GM21825 (cell line): Measurements from ENCODE around the gene C11orf42.
"Not testable (repeated sequence)": the region's sequence is repeated elsewhere in the genome, so short reads cannot be mapped to it uniquely, and the experiment has no call there.

Source experiments
- ATAC-seq: cut with Tn5 transposase; IDR thresholded peaks from one replicate; pipeline ENCODE4 v1.9.1; 2021; ENCODE audit warnings: mild to moderate bottlenecking, moderate library complexity; ENCODE audit not compliant: unreplicated experiment

C11orf42 gene

DNA sequence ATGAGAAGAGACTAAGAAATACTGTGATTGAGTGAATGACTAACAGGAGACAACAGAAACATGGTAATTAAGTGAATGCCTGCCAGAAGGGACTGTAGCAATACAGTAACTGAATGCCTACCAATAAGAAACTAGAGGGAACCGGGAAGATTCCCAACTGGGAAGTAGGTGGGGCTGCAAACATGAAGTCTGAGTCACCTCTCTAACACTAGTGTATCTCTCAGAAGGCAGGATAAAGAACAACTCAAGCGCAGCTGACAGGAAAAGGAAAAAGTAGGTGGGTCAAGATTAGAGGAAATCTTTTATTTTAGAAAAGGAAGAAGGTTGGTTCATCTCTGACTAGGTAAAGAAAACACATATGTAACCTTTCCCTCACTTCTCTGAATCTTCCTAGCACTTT lies 14.0 kb downstream of the C11orf42 start:
- ATAC-seq: no peak

DNA sequence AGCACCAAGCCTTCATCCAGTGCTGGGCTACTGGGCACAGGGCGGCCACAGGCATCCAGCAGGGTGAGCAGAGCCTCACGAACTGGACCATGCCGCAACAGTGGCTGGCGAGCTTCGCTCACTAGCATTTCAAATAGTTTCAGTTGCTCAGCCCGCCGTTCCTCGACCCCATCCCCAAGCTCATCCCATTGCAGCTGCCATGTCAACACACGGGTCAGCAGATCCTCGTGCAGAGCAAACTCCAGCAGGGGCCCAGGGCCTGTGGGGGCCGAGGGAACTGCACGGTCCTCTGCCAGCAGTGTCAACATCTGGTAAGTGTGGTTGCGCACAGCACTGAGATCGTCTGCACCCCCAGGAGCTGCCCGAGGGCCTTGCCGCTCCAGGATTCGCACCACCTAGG lies 18.5 kb downstream of the C11orf42 start:
- ATAC-seq: no peak

GRCh38 chr11:6224421-6224820 lies 19.1 kb downstream of the C11orf42 start:
- no peak for ATAC-seq

DNA sequence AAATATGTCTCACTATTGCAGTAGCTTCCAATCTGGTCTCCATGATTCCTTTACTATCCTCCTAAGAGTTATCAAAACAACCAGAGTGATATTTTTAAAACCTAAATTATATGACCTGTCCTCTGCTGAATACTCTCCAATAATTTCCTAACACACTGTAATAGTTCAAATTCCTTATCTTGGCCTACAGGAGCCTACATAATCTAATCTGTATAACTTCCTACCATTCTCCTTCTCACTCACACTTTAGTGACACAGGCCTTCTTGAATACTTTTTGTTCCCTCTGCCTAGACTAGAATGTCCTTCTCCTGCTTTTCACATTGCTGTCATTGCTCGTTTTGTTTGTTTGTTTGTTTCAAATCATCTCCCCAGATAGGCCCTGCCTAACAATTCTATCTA lies 19.7 kb downstream of the C11orf42 start:
- no peak for ATAC-seq

DNA sequence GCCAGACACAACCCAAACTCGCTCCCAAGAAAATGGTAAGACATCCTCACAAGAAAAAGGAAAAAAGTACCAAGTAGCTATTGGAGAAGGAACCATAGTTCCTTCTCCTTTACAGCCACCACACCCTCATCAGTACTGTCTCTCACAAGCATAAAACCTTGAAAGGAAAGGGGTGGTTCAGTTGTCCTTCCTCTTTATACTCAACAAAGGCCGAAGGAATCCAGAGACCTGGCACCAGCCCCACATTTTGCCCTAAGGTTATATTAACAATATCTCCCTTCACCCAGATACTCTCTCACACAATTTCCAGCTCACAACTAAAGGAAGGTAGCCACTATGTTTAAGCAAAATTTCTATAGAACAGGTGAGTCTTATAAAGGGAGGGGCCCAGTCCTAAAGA lies 20.5 kb downstream of the C11orf42 start:
- ATAC-seq: no peak

DNA sequence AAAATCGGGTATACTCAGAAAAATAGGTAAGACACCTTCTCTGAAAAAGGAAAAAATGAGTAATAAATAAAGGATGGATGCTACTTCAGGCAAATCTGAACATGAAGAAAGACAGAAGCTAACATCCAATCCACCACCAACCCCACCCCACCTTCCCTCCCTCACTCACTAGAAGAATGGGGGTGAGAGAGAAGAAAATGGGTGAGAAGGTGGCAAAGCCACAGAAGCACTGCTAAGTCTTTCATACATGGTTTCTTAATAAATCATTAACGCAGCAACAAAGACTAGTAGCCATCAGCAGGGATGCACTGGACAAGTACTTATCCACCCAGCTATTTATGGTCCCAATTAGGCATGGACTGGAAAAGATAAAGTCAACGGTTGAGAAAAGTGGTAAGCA lies 23.2 kb downstream of the C11orf42 start:
- ATAC-seq: no peak

DNA sequence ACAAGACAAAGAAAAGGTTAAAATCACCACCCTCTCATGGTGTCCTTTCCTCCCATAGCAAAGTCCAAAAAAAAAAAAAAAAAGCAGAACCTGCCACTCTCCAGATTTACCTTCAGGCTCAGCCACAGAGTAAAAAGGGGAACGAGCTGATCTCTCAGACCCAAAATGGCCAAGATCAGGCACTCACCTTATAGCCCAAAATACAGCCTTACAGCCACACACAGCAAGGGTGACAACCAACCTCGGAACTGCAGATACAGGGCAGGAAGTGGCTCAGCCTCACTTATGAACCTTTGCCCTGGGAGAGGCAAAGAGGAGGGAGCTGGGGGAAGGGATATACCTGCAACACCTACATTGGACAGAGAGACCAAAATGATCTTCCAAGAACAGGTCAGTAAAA lies 24.6 kb downstream of the C11orf42 start:
- no peak for ATAC-seq

DNA sequence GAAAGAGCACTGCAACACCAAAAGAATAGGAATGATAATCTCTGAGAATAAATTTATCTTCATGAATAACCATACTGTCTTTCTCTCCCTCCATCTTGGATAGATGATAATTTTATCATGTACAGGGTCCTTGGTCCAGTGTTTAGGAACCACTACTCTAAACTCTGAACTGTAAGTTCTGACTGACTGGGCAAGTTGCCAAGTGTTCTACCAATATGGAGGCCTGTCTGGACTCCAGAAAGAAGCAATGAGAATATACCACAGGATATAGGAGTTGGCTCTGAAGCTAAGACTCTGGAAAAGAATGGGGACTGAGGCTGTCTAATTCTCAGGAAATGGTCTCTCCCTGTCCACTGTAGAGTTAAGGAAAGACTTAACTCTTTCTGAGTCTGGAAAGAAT lies 27.5 kb downstream of the C11orf42 start:
- ATAC-seq: no peak

GRCh38 chr11:6233984-6234386 lies 28.6 kb downstream of the C11orf42 start:
- no peak for ATAC-seq

GRCh38 chr11:6234387-6235107 lies 29.2 kb downstream of the C11orf42 start, which contains the start of gene FHIP1B:
FHIP1B (minus strand) TSS chr11:6234636; CDS start chr11:6224516, 10,120 bp downstream.
- peak; percentile 97 for ATAC-seq

DNA sequence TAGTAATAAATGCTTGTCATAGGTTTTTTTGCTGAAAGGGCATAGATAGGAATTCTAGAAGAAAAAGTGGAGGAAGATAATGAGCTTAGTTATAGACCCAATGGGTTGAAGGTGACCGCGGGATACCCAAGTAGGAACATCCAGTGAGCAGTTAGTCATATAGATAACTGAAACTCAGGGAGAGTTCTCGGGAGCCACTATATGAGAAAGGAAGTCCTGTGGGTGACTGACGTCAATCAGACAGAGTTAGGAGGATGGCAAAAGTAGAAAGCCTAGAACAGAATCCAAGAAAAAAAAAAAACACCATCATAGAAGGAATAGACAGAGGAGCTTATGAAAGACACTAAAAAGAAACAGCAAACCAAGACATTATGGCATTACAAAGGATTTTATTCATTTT lies 31.9 kb downstream of the C11orf42 start:
- no peak for ATAC-seq

- ATAC-seq: no peak
Measured at GRCh38 chr11:6237761-6238302, 32.5 kb downstream of the C11orf42 start.

GRCh38 chr11:6238902-6239301 lies 33.5 kb downstream of the C11orf42 start, which contains the start of gene CNGA4:
CNGA4 (plus strand) TSS chr11:6239089; CDS start chr11:6239207, 118 bp downstream.
- no peak for ATAC-seq

DNA sequence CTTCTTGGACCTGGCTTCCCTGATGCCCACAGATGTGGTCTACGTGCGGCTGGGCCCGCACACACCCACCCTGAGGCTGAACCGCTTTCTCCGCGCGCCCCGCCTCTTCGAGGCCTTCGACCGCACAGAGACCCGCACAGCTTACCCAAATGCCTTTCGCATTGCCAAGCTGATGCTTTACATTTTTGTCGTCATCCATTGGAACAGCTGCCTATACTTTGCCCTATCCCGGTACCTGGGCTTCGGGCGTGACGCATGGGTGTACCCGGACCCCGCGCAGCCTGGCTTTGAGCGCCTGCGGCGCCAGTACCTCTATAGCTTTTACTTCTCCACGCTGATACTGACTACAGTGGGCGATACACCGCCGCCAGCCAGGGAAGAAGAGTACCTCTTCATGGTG lies 34.8 kb downstream of the C11orf42 start:
- no peak for ATAC-seq

- ATAC-seq: no peak
Measured at GRCh38 chr11:6240781-6241180, 35.4 kb downstream of the C11orf42 start.

DNA sequence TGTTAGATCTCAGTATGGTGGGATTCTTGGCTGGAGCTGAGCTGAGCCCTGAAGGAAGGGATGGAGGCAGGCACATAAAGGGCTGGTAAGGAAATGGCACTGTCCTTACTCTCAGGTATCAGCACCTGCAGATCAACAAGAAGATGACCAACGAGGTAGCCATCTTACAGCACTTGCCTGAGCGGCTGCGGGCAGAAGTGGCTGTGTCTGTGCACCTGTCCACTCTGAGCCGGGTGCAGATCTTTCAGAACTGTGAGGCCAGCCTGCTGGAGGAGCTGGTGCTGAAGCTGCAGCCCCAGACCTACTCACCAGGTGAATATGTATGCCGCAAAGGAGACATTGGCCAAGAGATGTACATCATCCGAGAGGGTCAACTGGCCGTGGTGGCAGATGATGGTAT lies 36.0 kb downstream of the C11orf42 start:
- no peak for ATAC-seq

GRCh38 chr11:6245536-6245935 lies 40.2 kb downstream of the C11orf42 start:
- ATAC-seq: no peak

GRCh38 chr11:6248248-6248647 lies 42.9 kb downstream of the C11orf42 start:
- ATAC-seq: no peak

DNA sequence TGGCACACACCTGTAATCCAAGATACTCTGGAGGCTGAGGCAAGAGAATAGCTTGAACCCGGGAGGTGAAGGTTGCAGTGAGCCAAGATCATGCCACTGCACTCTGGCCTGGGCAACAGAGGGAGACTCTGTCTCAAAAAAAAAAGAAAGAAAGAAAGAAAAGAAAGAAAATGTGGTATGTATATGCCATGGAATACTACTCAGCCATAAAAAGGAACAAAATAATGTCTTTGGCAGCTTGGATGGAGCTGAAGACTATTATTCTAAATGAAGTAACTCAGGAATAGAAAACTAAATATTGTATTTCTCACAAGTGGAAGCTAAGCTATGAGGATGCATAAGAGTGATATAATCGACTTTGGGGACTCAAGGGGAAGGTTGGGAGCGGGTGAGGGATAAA lies 43.5 kb downstream of the C11orf42 start:
- not testable (repeated sequence) for ATAC-seq

- no peak for ATAC-seq
Measured at GRCh38 chr11:6249770-6250555, 44.6 kb downstream of the C11orf42 start.

DNA sequence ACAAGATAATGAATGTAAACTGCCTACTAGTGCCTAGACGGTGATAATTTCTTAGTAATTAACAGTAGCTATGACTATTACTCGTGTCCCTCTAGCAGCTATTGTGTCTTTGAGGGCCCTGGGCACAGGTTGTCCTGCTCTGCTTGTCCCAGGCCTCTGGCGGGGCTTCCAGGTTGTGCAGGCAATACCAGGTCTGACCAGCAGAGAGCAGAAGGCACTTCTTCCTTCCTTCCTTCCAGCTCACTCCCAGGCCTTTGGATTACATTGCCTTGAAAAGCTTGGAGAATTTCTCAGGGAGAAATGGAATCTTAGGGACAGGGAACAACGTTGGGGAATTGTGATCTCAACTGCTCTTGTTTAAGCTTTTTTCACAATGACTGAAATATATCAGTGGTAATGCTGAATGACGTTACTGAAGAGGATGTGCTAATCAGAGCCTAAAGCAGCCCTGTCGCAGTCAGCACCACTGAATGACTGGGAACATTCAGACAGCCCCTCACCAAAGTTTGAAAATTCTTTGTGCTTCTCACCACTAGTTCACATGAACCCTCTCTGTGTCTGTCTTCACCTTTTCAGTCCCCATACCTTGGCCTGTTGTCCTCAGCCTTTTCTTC lies 45.9 kb downstream of the C11orf42 start:
- no peak for ATAC-seq
